Thymus (tissue), 11 donors: ENCODE measurements around the gene NME7. TPM values are rescaled to one million over a fixed set of nuclear protein-coding genes. Genes with fewer than 3 reads are reported as not detected.

Source experiments
- DNase-seq, 9 donors: peaks; one replicate each; pipeline ENCODE4 v3.0.0-alpha.2; 2013; ENCODE audit warnings: low spot score in 9 of 9, low read depth in 6 of 9, missing footprints in 1 of 9
- H3K27ac ChIP-seq, 2 donors: one replicate each; pipeline ENCODE4 v1.5.1; 2013; ENCODE audit warnings: control low read depth in 1 of 2, low read depth in 1 of 2, low read length in 1 of 2, mild to moderate bottlenecking in 1 of 2, moderate library complexity in 1 of 2
- H3K27me3 ChIP-seq, 2 donors: one replicate each; pipeline ENCODE4 v1.5.1; 2013; ENCODE audit warnings: low read length in 1 of 2; ENCODE audit not compliant: control insufficient read depth in 2 of 2, insufficient read depth in 1 of 2
- H3K36me3 ChIP-seq, 2 donors: one replicate each; pipeline ENCODE4 v1.5.1; 2013; ENCODE audit warnings: low read length in 1 of 2, mild to moderate bottlenecking in 1 of 2, moderate library complexity in 1 of 2; ENCODE audit not compliant: control insufficient read depth in 2 of 2, insufficient read depth in 2 of 2
- H3K4me1 ChIP-seq, 2 donors: one replicate each; pipeline ENCODE4 v1.5.1; 2013; ENCODE audit warnings: low read length in 2 of 2; ENCODE audit not compliant: control insufficient read depth in 2 of 2, insufficient read depth in 2 of 2
- H3K4me3 ChIP-seq, 2 donors: one replicate each; pipeline ENCODE4 v1.5.1; 2013; ENCODE audit warnings: low read length in 2 of 2, control low read depth in 1 of 2, mild to moderate bottlenecking in 1 of 2
- H3K9me3 ChIP-seq, 2 donors: one replicate each; pipeline ENCODE4 v1.5.1; 2013; ENCODE audit warnings: low read length in 1 of 2, mild to moderate bottlenecking in 1 of 2; ENCODE audit not compliant: control insufficient read depth in 2 of 2, insufficient read depth in 1 of 2
- WGBS: extraction: QIAGEN DNeasy Blood & Tissue Kit; methylation state at CpG from one replicate; pipeline ENCODE4 v1.1.7; 2013; 5-methylcytosine and 5-hydroxymethylcytosine counted together
- polyA plus RNA-seq: library from polyadenylated mRNA; stranded (reverse); fragments of 200-250 nt; gene quantifications from one replicate; pipeline ENCODE4 v1.2.3, GENCODE V29; 2013
- total RNA-seq: library from RNA; stranded (reverse); fragments of 120-200 nt; gene quantifications from one replicate; pipeline ENCODE4 v1.2.4, GENCODE V29; 2013
- donor health status: healthy.

NME7 gene
- total and polyA plus RNA-seq, 2 donors: 14.9 to 16.1 TPM

DNA sequence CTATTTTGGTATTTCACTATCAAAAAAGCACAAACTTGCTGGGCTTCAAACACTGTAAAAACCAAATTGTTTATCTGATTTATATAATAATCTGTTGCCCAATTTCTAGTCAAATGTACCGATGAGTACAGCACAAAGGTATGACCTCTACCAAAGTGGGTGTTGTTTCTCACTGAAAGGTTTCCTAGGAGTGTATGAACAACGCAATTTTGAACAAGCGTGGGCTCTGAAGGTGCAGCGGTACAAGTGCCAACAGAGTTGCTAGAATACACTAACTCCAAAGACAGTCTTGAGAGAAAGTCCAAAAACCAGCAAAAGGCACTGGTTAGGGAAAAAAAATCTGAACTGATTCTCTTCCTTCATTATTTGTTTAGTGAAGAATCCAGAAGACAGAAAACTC, 130.7 kb downstream of the NME7 start:
- Histone ChIP-seq H3K9me3 (no peaks in the 10 kb centered on the region), H3K4me3 (no peak overlapping the region), H3K4me1 (no peaks in the 10 kb centered on the region), H3K27me3 (no peaks in the 10 kb centered on the region), H3K36me3 (no peaks in the 10 kb centered on the region), H3K27ac (no peak overlapping the region)
- 99% methylated on average over 4 of the region's 4 CpGs for WGBS
- DNase-seq: no peak

DNA sequence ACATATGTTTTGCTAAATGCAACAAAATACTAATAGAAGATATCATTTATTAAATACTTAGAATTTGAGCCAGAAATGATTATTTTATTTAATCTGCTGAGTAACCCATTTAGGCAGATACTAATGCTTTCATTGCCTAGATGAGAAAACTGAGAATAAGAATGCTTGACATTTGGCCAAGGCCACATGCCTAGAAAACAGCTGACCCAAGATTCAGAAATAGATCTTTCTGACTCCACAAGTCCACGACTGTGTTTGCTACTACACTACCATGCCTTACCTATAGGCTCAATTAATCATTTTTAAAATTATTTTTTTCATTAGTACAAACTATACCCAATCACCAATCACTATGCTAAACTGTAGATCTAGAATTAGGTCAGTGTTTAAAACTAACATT, 131.5 kb downstream of the NME7 start:
- DNase-seq: no peak
- WGBS: 90% methylated on average over 1 of the region's 1 CpG

DNA sequence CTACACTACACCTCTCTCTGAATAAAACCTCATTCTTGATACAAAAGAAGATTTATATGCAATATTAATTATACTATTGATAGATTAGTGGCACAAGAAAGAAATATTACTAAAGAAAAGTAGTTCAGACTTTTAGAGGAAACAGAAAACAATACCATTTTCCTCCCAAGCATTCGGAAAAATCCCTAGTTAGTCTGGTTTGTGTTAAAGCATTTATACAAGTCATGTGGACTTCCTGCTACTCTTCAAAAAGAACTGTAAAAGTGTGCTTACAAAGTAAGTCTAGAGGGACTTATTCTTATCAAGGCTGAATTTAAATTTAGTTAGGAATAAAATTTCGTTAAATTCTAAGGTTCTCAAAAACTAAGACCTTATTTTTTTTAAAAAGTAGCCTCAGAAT, 132.0 kb downstream of the NME7 start:
- 98% methylated on average over 2 of the region's 2 CpGs for WGBS

More for the DNA sequence above, 131.5 kb downstream of the NME7 start:
- Histone ChIP-seq H3K27ac (no peak overlapping the region), H3K4me1 (no peaks in the 10 kb centered on the region), H3K4me3 (no peak overlapping the region), H3K27me3 (no peaks in the 10 kb centered on the region), H3K36me3 (no peaks in the 10 kb centered on the region), H3K9me3 (no peaks in the 10 kb centered on the region)

DNA sequence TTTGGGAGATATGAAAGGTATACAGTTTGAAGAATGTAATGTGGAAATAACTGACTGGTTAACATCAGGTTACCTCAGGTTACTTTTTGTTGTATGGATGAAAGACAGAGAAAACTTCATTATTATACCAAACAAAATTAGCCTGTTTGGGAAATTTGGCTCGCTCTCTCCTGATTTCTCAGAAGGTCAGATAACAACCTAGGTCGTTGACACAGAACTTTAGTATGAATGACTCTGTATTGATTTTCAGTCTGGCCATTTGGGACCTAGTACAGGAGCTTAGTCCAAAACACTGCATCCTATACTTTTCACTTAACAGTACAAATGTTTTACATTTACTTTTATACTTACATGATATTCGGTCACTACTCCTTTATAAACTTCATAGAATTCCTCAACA, 132.8 kb downstream of the NME7 start:
- H3K27ac ChIP-seq: no peak overlapping the region
- no peaks in the 10 kb centered on the region for H3K4me1 ChIP-seq
- H3K36me3 ChIP-seq: no peaks in the 10 kb centered on the region
- WGBS: 98% methylated on average over 3 of the region's 3 CpGs
- no peaks in the 10 kb centered on the region for H3K27me3 ChIP-seq
- no peak for DNase-seq
- H3K4me3 ChIP-seq: no peak overlapping the region
- no peaks in the 10 kb centered on the region for H3K9me3 ChIP-seq

More for the DNA sequence above, 132.0 kb downstream of the NME7 start:
- Histone ChIP-seq H3K9me3 (no peaks in the 10 kb centered on the region), H3K4me1 (no peaks in the 10 kb centered on the region), H3K4me3 (no peak overlapping the region), H3K36me3 (no peaks in the 10 kb centered on the region), H3K27ac (no peak overlapping the region), H3K27me3 (no peaks in the 10 kb centered on the region)
- no peak for DNase-seq

- no peaks in the 10 kb centered on the region for H3K27me3 ChIP-seq
- 23% methylated on average over 3 of the region's 3 CpGs for WGBS
- peaks cover 0 to 8% of the 10 kb centered on the region in 2 donors for H3K9me3 ChIP-seq
- H3K27ac ChIP-seq: no peak overlapping the region
- H3K36me3 ChIP-seq: no peaks in the 10 kb centered on the region
- DNase-seq: peak in 4 of 9 donors; percentile 0 to 50 (median 4)
- H3K4me3 ChIP-seq: no peak overlapping the region
- no peaks in the 10 kb centered on the region for H3K4me1 ChIP-seq
Measured at GRCh38 chr1:169217636-169218035, 150.0 kb downstream of the NME7 start.

DNA sequence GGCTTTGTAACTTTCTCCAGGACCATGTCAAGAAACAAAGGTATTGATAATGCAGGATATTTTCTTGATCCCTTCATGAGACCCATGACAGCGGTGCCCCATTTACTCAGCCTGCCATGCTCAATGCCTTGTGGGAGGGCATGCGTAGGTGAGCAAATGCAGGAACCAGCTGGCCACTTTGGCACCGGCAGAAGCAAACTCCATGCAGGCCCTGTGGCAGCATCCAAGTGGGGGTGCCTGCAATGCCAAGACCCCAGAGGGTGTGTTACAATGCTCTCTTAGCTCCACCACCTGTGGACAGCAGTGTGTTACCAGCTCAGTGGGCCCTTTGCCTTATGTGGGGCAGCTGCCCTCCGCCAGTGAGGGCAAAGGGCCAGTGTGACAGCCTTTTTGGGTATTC, 153.0 kb downstream of the NME7 start:
- WGBS: over 99% methylated on average over 4 of the region's 4 CpGs
- Histone ChIP-seq H3K27me3 (no peaks in the 10 kb centered on the region), H3K4me1 (no peaks in the 10 kb centered on the region), H3K36me3 (no peaks in the 10 kb centered on the region), H3K4me3 (no peak overlapping the region), H3K27ac (no peak overlapping the region), H3K9me3 (peaks cover 0 to 8% of the 10 kb centered on the region in 2 donors)
- DNase-seq: no peak

DNA sequence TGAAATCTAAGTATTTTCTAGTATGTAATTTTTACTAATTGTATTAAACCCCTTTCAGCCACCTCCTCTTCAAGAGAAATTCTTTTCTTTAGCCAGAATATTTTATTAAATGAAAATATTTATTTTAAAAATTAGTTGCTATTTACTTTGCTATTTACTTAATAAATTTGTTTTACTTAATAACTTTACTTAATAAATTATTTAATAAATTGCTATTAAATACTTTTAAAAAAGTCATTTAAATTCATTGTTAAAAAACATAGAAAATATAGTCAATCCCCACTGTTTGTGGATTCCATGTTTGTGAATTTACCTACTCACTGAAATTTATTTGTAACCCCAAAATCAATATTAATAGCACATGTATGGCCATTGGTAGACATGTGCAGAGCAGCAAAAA, 155.5 kb downstream of the NME7 start:
- Histone ChIP-seq H3K9me3 (peaks cover 0 to 8% of the 10 kb centered on the region in 2 donors), H3K27ac (no peak overlapping the region), H3K27me3 (no peaks in the 10 kb centered on the region), H3K4me1 (no peaks in the 10 kb centered on the region), H3K4me3 (no peak overlapping the region), H3K36me3 (no peaks in the 10 kb centered on the region)
- DNase-seq: no peak

DNA sequence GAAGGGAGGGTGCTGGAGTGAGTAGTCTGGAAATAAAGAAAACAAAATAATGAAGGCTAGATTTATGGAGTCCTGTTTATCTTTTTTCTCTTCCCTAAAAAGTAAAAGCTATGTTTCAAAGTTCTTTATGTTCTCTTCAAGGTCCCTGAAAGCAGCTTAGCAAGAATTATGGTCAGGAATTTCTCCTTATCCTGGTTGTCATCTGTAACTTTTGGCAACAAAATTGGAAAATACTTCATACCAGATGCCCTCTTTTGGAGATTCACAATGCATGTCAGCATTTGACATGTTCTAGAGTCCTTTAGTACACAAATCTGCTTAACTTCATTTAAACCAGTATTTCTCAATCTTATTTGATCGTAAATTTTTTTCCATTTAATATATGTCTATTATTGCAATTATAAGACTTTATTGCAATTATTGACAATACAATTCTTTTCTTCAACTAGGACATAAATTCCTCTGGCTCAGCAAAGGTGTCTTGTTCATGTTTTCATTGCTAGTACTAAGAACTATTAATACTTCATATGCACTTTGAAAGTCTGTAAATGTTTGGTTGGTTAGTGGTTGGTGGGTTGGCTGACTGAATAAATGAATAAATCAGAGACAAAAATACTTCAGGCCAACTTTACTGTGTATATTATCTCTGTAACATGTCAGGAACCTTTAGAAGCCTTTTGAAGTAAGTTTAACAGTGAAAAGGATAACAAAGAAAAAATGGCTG, 159.6 kb downstream of the NME7 start:
- H3K4me1 ChIP-seq: no peaks in the 10 kb centered on the region
- WGBS: 96% methylated on average over 1 of the region's 1 CpG
- DNase-seq: no peak

GRCh38 chr1:169204157-169204556, 163.4 kb downstream of the NME7 start:
- H3K27me3 ChIP-seq: no peaks in the 10 kb centered on the region
- H3K27ac ChIP-seq: no peak overlapping the region
- no peaks in the 10 kb centered on the region for H3K9me3 ChIP-seq
- H3K36me3 ChIP-seq: no peaks in the 10 kb centered on the region
- no peaks in the 10 kb centered on the region for H3K4me1 ChIP-seq
- no peak overlapping the region for H3K4me3 ChIP-seq
- DNase-seq: no peak

More for the DNA sequence above, 159.6 kb downstream of the NME7 start:
- Histone ChIP-seq H3K27ac (no peak overlapping the region), H3K4me3 (no peak overlapping the region), H3K36me3 (no peaks in the 10 kb centered on the region), H3K27me3 (no peaks in the 10 kb centered on the region), H3K9me3 (no peaks in the 10 kb centered on the region)
